Central memory CD8-positive, alpha-beta T cell (primary cell): ENCODE measurements around the gene KANSL1.
"Not testable (repeated sequence)": the region's sequence is repeated elsewhere in the genome, so short reads cannot be mapped to it uniquely, and the experiment has no call there.

ENCODE experiments used
- ATAC-seq: fragments of 150-1000 bp; cut with Tn5 transposase; replicated peaks from 2 replicates; pipeline ENCODE4 v1.10.0; 2022; ENCODE audit warnings: mild to moderate bottlenecking, moderate FRiP score, moderate number of reproducible peaks; ENCODE audit not compliant: poor library complexity, severe bottlenecking; ENCODE audit errors: extremely low read depth
- DNase-seq, 2 donors: peaks; one replicate each; pipeline ENCODE4 v3.0.0; 2021; ENCODE audit warnings: low spot score in 2 of 2
- H3K27ac Mint-ChIP-seq: one replicate; pipeline ENCODE4 v1.8.0; 2022; ENCODE audit warnings: low read depth, mild to moderate bottlenecking, moderate library complexity, mixed read lengths
- H3K27me3 Mint-ChIP-seq: one replicate; pipeline ENCODE4 v1.8.0; 2022; ENCODE audit warnings: mixed read lengths
- H3K36me3 Mint-ChIP-seq: one replicate; pipeline ENCODE4 v1.8.0; 2022; ENCODE audit warnings: mild to moderate bottlenecking, moderate library complexity, mixed read lengths; ENCODE audit not compliant: insufficient read depth
- H3K4me1 Mint-ChIP-seq: one replicate; pipeline ENCODE4 v1.8.0; 2022; ENCODE audit warnings: mixed read lengths
- H3K4me3 Mint-ChIP-seq: one replicate; pipeline ENCODE4 v1.8.0; 2022; ENCODE audit warnings: mild to moderate bottlenecking, moderate library complexity, mixed read lengths
- H3K9me3 Mint-ChIP-seq: one replicate; pipeline ENCODE4 v1.8.0; 2022; ENCODE audit warnings: mixed read lengths

The KANSL1 gene, protein sequence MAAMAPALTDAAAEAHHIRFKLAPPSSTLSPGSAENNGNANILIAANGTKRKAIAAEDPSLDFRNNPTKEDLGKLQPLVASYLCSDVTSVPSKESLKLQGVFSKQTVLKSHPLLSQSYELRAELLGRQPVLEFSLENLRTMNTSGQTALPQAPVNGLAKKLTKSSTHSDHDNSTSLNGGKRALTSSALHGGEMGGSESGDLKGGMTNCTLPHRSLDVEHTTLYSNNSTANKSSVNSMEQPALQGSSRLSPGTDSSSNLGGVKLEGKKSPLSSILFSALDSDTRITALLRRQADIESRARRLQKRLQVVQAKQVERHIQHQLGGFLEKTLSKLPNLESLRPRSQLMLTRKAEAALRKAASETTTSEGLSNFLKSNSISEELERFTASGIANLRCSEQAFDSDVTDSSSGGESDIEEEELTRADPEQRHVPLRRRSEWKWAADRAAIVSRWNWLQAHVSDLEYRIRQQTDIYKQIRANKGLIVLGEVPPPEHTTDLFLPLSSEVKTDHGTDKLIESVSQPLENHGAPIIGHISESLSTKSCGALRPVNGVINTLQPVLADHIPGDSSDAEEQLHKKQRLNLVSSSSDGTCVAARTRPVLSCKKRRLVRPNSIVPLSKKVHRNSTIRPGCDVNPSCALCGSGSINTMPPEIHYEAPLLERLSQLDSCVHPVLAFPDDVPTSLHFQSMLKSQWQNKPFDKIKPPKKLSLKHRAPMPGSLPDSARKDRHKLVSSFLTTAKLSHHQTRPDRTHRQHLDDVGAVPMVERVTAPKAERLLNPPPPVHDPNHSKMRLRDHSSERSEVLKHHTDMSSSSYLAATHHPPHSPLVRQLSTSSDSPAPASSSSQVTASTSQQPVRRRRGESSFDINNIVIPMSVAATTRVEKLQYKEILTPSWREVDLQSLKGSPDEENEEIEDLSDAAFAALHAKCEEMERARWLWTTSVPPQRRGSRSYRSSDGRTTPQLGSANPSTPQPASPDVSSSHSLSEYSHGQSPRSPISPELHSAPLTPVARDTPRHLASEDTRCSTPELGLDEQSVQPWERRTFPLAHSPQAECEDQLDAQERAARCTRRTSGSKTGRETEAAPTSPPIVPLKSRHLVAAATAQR (N-terminal part only)

GRCh38 chr17:46193151-46193625 is at the start of gene KANSL1:
Gene KANSL1 (minus strand): TSS chr17:46193429. CDS start chr17:46172143, 21,286 bp downstream.
- peak within 1 kb of the TSS; percentile 99 for H3K4me3 Mint-ChIP-seq
- no peak for DNase-seq
- H3K27me3 Mint-ChIP-seq = no peaks in the 10 kb centered on the region
- ATAC-seq = peak; percentile 57
- no peaks in the 10 kb centered on the region for H3K9me3 Mint-ChIP-seq
- H3K4me1 Mint-ChIP-seq = peaks cover 70% of the 10 kb centered on the region
- H3K27ac Mint-ChIP-seq = peak within 1 kb of the TSS; percentile 96
- H3K36me3 Mint-ChIP-seq = peaks cover 35% of the 10 kb centered on the region

- not testable (repeated sequence) for ATAC-seq, H3K36me3 Mint-ChIP-seq, DNase-seq, H3K27me3 Mint-ChIP-seq, H3K4me1 Mint-ChIP-seq, H3K27ac Mint-ChIP-seq, H3K9me3 Mint-ChIP-seq, H3K4me3 Mint-ChIP-seq
Observed at GRCh38 chr17:46231359-46231758, 38.1 kb upstream of the KANSL1 start.

- H3K27me3 Mint-ChIP-seq, H3K9me3 Mint-ChIP-seq, H3K36me3 Mint-ChIP-seq, H3K4me1 Mint-ChIP-seq: not testable (repeated sequence)
- H3K4me3 Mint-ChIP-seq = peak overlapping the region; percentile 81
- ATAC-seq (peak; percentile 100), DNase-seq (peak; percentile 97 to 98)
- peak overlapping the region; percentile 75 for H3K27ac Mint-ChIP-seq
Observed at GRCh38 chr17:46225274-46225794, 32.1 kb upstream of the KANSL1 start.

GRCh38 chr17:46224864-46225263 is 31.6 kb upstream of the KANSL1 start:
- H3K9me3 Mint-ChIP-seq = not testable (repeated sequence)
- H3K27ac Mint-ChIP-seq = peak overlapping the region; percentile 75

GRCh38 chr17:46223041-46223440 is 29.8 kb upstream of the KANSL1 start:
- H3K27ac Mint-ChIP-seq, ATAC-seq, H3K4me1 Mint-ChIP-seq, H3K27me3 Mint-ChIP-seq, H3K4me3 Mint-ChIP-seq, H3K9me3 Mint-ChIP-seq, DNase-seq: not testable (repeated sequence)
- H3K36me3 Mint-ChIP-seq = peaks cover 12% of the 10 kb centered on the region

More at GRCh38 chr17:46224864-46225263, 31.6 kb upstream of the KANSL1 start:
- H3K4me3 Mint-ChIP-seq = peak overlapping the region; percentile 81
- ATAC-seq = peak; percentile 45
- H3K27me3 Mint-ChIP-seq, H3K36me3 Mint-ChIP-seq, H3K4me1 Mint-ChIP-seq, DNase-seq: not testable (repeated sequence)

GRCh38 chr17:46216682-46217081 is 23.5 kb upstream of the KANSL1 start:
- Mint-ChIP-seq H3K27ac (no peak overlapping the region), H3K9me3 (no peaks in the 10 kb centered on the region), H3K4me3 (no peak overlapping the region), H3K4me1 (peaks cover 25% of the 10 kb centered on the region), H3K27me3 (no peaks in the 10 kb centered on the region), H3K36me3 (peaks cover 27% of the 10 kb centered on the region)
- DNase-seq (no peak), ATAC-seq (no peak)

DNA sequence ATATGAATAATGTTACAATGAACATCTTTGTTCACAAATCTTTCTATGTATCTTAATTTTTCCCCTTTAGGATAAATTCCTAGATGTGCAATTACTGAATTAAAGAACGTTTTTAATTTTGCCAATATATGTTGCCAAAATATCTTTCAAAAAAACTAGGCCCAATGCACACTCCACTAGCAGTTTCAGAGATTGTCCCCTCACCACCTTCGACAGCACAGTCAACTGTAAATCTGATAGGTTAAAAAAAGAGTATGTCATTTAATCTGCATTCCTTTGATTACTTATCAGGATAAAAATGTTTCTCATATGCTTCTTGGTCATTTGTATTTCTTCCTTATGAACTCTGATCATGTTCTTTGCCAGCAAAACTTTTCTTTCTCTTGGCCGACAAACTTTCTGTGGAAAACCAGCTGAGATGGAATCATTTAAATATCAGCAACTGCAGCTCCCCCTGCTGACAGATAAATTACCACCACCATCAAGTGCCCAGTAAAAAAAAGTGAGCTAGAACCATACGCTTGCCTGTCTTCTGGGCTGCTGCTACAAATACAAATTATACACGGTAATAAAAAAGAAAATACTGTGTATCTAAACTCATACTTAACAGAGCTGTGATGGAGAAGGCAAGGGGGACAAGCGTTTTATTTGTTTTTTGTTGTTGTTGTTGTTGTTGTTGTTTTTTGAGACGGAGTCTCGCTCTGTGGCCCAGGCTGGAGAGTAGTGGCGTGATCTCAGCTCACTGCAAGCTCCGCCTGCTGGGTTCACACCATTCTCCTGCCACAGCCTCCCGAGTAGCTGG is 19.6 kb upstream of the KANSL1 start:
- DNase-seq (peak in 1 of 2 donors; percentile 65), ATAC-seq (peak; percentile 85)
- Mint-ChIP-seq H3K9me3 (no peaks in the 10 kb centered on the region), H3K27ac (peak overlapping the region; percentile 88), H3K4me1 (peaks cover 39% of the 10 kb centered on the region), H3K27me3 (no peaks in the 10 kb centered on the region), H3K4me3 (no peak overlapping the region), H3K36me3 (peaks cover 28% of the 10 kb centered on the region)

- ATAC-seq (no peak), DNase-seq (no peak)
- H3K27me3 Mint-ChIP-seq = no peaks in the 10 kb centered on the region
- H3K27ac Mint-ChIP-seq = no peak overlapping the region
- peaks cover 18% of the 10 kb centered on the region for H3K36me3 Mint-ChIP-seq
- H3K9me3 Mint-ChIP-seq = no peaks in the 10 kb centered on the region
- H3K4me1 Mint-ChIP-seq = peaks cover 51% of the 10 kb centered on the region
- H3K4me3 Mint-ChIP-seq = no peak overlapping the region
Observed at GRCh38 chr17:46208997-46209396, 15.8 kb upstream of the KANSL1 start.

- Mint-ChIP-seq H3K36me3 (peaks cover 18% of the 10 kb centered on the region), H3K27ac (peak overlapping the region; percentile 35), H3K27me3 (no peaks in the 10 kb centered on the region), H3K4me3 (no peak overlapping the region), H3K9me3 (no peaks in the 10 kb centered on the region), H3K4me1 (peaks cover 36% of the 10 kb centered on the region)
- DNase-seq (no peak), ATAC-seq (no peak)
Observed at GRCh38 chr17:46205975-46206374, 12.7 kb upstream of the KANSL1 start.

DNA sequence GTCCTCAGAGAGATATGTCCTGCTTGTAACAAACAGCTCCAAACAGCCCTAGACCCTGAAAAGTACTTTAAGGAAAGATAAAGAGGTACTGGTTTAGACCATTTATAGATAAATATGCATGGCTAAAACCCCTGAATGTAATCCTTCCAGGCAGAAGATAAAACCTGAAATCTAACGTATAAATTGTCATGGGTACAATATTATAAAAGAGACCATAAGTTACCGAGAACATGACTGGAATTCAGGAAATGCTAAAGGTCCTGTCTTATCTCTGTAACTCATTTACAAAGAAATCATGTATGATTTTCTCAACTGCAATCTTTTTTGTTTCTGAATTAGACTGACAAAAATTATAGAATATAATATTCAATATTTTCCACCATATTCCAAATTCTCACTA is 9.2 kb upstream of the KANSL1 start:
- no peak for ATAC-seq
- H3K4me1 Mint-ChIP-seq = peaks cover 47% of the 10 kb centered on the region
- H3K9me3 Mint-ChIP-seq = no peaks in the 10 kb centered on the region
- no peak overlapping the region for H3K4me3 Mint-ChIP-seq
- H3K27me3 Mint-ChIP-seq = no peaks in the 10 kb centered on the region
- peaks cover 8% of the 10 kb centered on the region for H3K36me3 Mint-ChIP-seq
- H3K27ac Mint-ChIP-seq = no peak overlapping the region
- no peak for DNase-seq

DNA sequence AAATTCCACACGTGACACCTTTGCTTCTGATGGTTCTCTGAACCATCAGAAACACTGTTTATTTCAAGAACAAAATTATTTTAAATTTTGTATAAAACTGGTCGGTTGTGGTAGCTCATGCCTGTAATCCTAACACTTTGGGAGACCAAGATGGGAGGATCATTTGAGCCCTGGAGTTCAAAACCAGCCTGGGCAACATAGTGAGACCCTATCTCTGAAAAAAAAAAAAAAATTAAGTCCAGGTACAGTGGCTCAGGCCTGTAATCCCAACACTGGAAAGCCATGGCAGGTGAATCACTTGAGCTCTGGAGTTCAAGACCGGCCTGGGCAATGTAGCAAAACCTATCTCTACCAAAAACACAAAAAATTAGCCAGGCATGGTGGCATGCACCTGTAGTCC is 8.3 kb upstream of the KANSL1 start:
- no peaks in the 10 kb centered on the region for H3K9me3 Mint-ChIP-seq
- ATAC-seq (no peak), DNase-seq (no peak)
- no peaks in the 10 kb centered on the region for H3K27me3 Mint-ChIP-seq
- no peak overlapping the region for H3K4me3 Mint-ChIP-seq
- H3K4me1 Mint-ChIP-seq = peaks cover 49% of the 10 kb centered on the region
- no peak overlapping the region for H3K27ac Mint-ChIP-seq
- peaks cover 6% of the 10 kb centered on the region for H3K36me3 Mint-ChIP-seq
